Esophagus muscularis mucosa (tissue), 4 donors: ENCODE data around the gene CNNM4. TPM values are rescaled to one million over a fixed set of nuclear protein-coding genes. Genes with fewer than 3 reads are reported as not detected.
"Not testable (repeated sequence)": the region's sequence is repeated elsewhere in the genome, so short reads cannot be mapped to it uniquely, and the experiment has no call there.

Experiments
- DNase-seq: peaks from one replicate; pipeline ENCODE4 v3.0.0-alpha.2; 2017; ENCODE audit errors: extremely low spot score
- H3K27ac ChIP-seq, 4 donors: fragments of 200-600 bp; sonication (generic); replicated peaks in 1 of 4; 1 replicate in 3 of 4; 2 replicates in 1 of 4; pipeline ENCODE4 v1.5.1; 2016 to 2019; ENCODE audit warnings: mild to moderate bottlenecking in 1 of 4
- H3K27me3 ChIP-seq, 4 donors: fragments of 200-600 bp; sonication (generic); one replicate each; pipeline versions ENCODE4 v1.5.1 to v1.6.0; 2016 to 2019
- H3K36me3 ChIP-seq, 4 donors: fragments of 200-600 bp; sonication (generic); one replicate each; pipeline ENCODE4 v1.5.1; 2016 to 2019
- H3K4me1 ChIP-seq, 4 donors: fragments of 200-600 bp; sonication (generic); one replicate each; pipeline ENCODE4 v1.5.1; 2016 to 2019
- H3K4me3 ChIP-seq, 4 donors: fragments of 200-600 bp; sonication (generic); 1 replicate in 2 of 4; 2 replicates in 2 of 4; pipeline ENCODE4 v1.5.1; 2016 to 2019; ENCODE audit warnings: mild to moderate bottlenecking in 4 of 4, moderate library complexity in 1 of 4
- H3K9me3 ChIP-seq, 4 donors: fragments of 200-600 bp; sonication (generic); 1 replicate in 3 of 4; 2 replicates in 1 of 4; pipeline ENCODE4 v1.5.1; 2016 to 2019
- CTCF ChIP-seq, 3 experiments: fragments of 200-600 bp in 2 of 3; fragments of 450-650 bp in 1 of 3; sonication (generic) in 2 of 3; IDR thresholded peaks; one replicate each; pipeline ENCODE4 v1.5.1; 2017 to 2019; ENCODE audit warnings: antibody characterized with exemption in 3 of 3, mild to moderate bottlenecking in 2 of 3, moderate library complexity in 1 of 3
- EP300 ChIP-seq: sonication (generic); formaldehyde crosslinking; IDR thresholded peaks from one replicate; pipeline ENCODE4 v1.6.1; 2017; ENCODE audit warnings: antibody characterized with exemption
- POLR2A ChIP-seq: fragments of 450-650 bp; IDR thresholded peaks from one replicate; pipeline ENCODE4 v1.6.1; 2017; ENCODE audit warnings: antibody characterized with exemption, moderate library complexity, mild to moderate bottlenecking, low read depth
- POLR2AphosphoS5 ChIP-seq, 2 donors: sonication (generic); formaldehyde crosslinking; IDR thresholded peaks; one replicate each; pipeline ENCODE4 v1.6.1; 2017; ENCODE audit warnings: antibody characterized with exemption in 2 of 2
- WGBS: methylation state at CpG from one replicate; pipeline ENCODE4 v1.1.5; 2018; 5-methylcytosine and 5-hydroxymethylcytosine counted together
- intact Hi-C: fragments of 100-400 bp; cut with DNase I; formaldehyde crosslinking; loops from one replicate; pipeline ENCODE4 v1.15.1; 2023
- total RNA-seq, 4 donors: library from RNA; depleted of rRNA; stranded (reverse); fragments of >200 nt; gene quantifications; one replicate each; pipeline versions ENCODE4 v1.1.0 to v1.2.1, GENCODE V29; 2016

The CNNM4 gene
- total RNA-seq, 4 donors from 2014 or later: 3.3 to 7.5 (median 5.3) TPM

GRCh38 chr2:96804986-96805385 lies 44.3 kb downstream of the CNNM4 start:
- H3K4me3 ChIP-seq: no peak overlapping the region
- no peaks in the 10 kb centered on the region for H3K27me3 ChIP-seq
- no peak overlapping the region for H3K27ac ChIP-seq
- peaks cover 3 to 42% (median 29%) of the 10 kb centered on the region in 4 donors for H3K36me3 ChIP-seq
- DNase-seq: no peak
- TF ChIP-seq POLR2A: no peak
- no peak for TF ChIP-seq CTCF (IDR thresholded peaks at IDR 0.05)
- no peak for TF ChIP-seq POLR2AphosphoS5 (IDR thresholded peaks at IDR 0.05)
- no peak for TF ChIP-seq EP300
- peaks cover 5 to 10% (median 7%) of the 10 kb centered on the region in 4 donors for H3K4me1 ChIP-seq
- H3K9me3 ChIP-seq: no peaks in the 10 kb centered on the region
- intact Hi-C loops: no loop called here

- H3K27me3 ChIP-seq, H3K4me3 ChIP-seq, DNase-seq, H3K27ac ChIP-seq, H3K9me3 ChIP-seq, intact Hi-C loops, H3K4me1 ChIP-seq: not testable (repeated sequence)
- over 99% methylated on average over 6 of the region's 20 CpGs for WGBS
- peaks cover 3 to 49% (median 29%) of the 10 kb centered on the region in 4 donors for H3K36me3 ChIP-seq
Observed at GRCh38 chr2:96805946-96806345, 45.2 kb downstream of the CNNM4 start.

- Histone ChIP-seq H3K36me3 (peaks cover 3 to 49% (median 28%) of the 10 kb centered on the region in 4 donors), H3K4me3 (no peak overlapping the region), H3K9me3 (no peaks in the 10 kb centered on the region), H3K27me3 (no peaks in the 10 kb centered on the region), H3K4me1 (peaks cover 1 to 7% (median 3%) of the 10 kb centered on the region in 4 donors), H3K27ac (no peak overlapping the region)
- 91% methylated on average over 23 of the region's 23 CpGs for WGBS
- DNase-seq: no peak
- TF ChIP-seq EP300 (no peak), CTCF (IDR thresholded peaks at IDR 0.05) (no peak), POLR2AphosphoS5 (IDR thresholded peaks at IDR 0.05) (no peak)
- intact Hi-C loops: no loop called here
Observed at GRCh38 chr2:96806468-96807126, 45.9 kb downstream of the CNNM4 start.

- WGBS: 96% methylated on average over 10 of the region's 10 CpGs
- intact Hi-C loops: no loop called here
- Histone ChIP-seq H3K36me3 (peaks cover 3 to 46% (median 25%) of the 10 kb centered on the region in 4 donors), H3K4me3 (no peak overlapping the region), H3K27me3 (no peaks in the 10 kb centered on the region), H3K27ac (no peak overlapping the region), H3K4me1 (peaks cover 6 to 10% (median 8%) of the 10 kb centered on the region in 4 donors), H3K9me3 (no peaks in the 10 kb centered on the region)
- TF ChIP-seq EP300: no peak
- no peak for TF ChIP-seq CTCF (IDR thresholded peaks at IDR 0.05)
- no peak for TF ChIP-seq POLR2A
- no peak for TF ChIP-seq POLR2AphosphoS5 (IDR thresholded peaks at IDR 0.05)
- DNase-seq: no peak
Observed at GRCh38 chr2:96807127-96807471, 46.4 kb downstream of the CNNM4 start.

- Histone ChIP-seq H3K9me3 (no peaks in the 10 kb centered on the region), H3K27ac (no peak overlapping the region), H3K4me3 (no peak overlapping the region), H3K27me3 (no peaks in the 10 kb centered on the region), H3K36me3 (peaks cover 3 to 39% (median 18%) of the 10 kb centered on the region in 4 donors), H3K4me1 (peaks cover 9 to 16% (median 11%) of the 10 kb centered on the region in 4 donors)
- TF ChIP-seq EP300 (no peak), CTCF (IDR thresholded peaks at IDR 0.05) (no peak), POLR2A (no peak), POLR2AphosphoS5 (IDR thresholded peaks at IDR 0.05) (no peak)
- WGBS: 89% methylated on average over 9 of the region's 10 CpGs
- intact Hi-C loops: no loop called here
- no peak for DNase-seq
Observed at GRCh38 chr2:96808176-96808837, 47.6 kb downstream of the CNNM4 start.
